Jurkat, Clone E6-1 (cell line): ENCODE data around the gene KMT2D.

Source experiments
- DNase-seq: peaks from one replicate; pipeline ENCODE4 v3.0.0-alpha.2; 2011; ENCODE audit warnings: low read depth, low spot score
- H3K4me3 ChIP-seq: 2 replicates; pipeline ENCODE4 v1.5.1; 2011; ENCODE audit warnings: mild to moderate bottlenecking, low read length, control low read depth, moderate library complexity

KMT2D gene

DNA sequence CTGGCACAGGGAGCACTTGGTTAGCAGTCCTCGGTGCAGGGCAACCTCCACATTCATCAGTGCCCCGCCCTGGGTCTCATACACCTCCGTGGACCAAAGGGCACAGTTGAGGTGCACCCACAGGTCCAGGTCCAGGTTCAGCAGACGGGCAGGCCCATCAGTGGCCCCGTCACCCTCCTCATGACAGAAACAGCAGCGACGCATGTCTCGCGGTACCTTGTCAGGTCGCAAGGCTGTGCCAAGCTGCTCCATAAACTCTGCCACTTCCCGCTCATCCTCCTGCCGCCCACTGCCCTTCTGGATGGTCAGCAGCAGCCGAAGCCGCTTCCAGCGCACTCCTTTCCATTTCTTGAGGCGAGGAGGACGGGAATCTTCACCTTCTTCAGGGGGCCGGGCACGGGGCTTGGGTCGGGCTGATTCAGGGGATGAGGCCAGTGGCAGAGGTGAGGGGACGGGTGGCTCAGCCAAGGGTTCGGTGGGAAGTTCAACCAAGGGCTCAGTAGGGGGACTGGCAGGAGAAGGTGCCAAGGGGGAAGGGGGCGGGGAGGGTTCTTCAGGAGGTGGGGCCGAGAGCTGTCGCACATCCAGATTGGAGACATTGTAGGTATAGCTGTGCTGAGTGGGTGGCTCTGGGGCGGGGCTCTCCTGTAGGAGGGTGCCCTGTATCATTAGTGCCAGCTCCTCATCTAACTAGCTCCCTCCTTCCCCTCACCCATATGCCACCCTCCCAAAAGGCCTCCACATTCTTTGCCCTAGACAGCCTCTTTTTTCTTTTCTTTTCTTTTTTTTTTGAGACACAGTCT lies 33.7 kb downstream of the KMT2D start:
- H3K4me3 ChIP-seq: no peak overlapping the region
- no peak for DNase-seq

DNA sequence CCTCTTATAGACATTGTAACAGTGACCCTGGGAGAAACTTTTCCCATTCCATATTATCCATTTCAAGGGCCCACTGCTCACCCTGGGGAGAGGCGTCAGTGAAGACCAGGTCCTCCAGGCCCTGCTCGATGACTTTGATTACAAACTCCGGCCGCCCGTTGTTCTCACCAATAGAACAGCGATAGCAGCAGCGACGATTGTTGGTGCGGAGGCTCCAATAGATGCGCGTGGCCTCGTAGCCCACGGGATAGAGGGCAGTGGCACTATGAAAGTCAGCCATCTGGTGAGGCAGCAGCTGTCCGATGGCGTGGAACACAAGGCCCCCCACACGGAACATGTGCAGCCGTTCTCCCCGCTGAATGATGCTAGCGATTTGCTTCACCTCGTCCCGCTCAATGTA lies 34.5 kb downstream of the KMT2D start:
- DNase-seq: no peak
- H3K4me3 ChIP-seq: no peak overlapping the region

- no peak overlapping the region for H3K4me3 ChIP-seq
- no peak for DNase-seq
Measured at GRCh38 chr12:49025463-49025862, 35.1 kb downstream of the KMT2D start.

DNA sequence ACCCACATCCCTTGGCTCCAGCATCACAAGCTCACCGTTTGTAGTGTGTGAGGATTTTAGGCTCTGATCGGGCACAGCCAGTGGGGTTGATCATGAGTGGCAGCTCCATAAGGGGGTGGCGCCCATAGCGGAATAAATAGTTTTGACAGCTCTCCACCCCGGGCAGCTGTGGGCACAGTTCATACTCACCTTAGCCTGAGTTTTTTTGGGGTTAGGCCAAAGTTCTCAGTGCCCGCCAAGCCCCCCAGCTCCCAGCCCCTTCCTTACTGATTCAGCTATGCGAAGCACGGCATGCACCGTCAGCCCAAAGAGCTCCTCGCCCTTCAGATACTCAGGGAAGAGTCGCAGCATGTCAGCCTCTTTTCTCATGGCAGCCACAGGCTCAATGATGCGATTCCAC lies 36.1 kb downstream of the KMT2D start:
- H3K4me3 ChIP-seq: no peak overlapping the region
- DNase-seq: no peak

DNA sequence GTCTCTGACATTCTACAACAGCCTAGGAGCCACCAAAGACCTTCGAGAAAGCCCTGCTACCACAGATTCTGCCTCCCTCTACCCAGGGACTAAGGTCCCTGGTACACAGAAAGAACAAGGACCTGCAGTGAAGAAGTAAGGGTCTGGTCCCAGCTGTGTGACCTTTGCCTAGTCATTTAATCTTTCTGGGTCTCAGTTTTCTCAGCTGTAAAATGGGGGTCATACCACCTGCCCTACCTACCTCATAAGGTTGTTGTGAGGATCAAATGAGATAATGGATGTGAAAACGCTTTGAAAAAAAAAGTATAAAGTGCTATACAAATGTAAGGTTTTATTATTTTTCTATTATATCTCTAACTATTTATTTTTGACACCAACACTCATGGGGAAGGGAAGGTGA lies 36.8 kb downstream of the KMT2D start:
- no peak for DNase-seq
- no peak overlapping the region for H3K4me3 ChIP-seq

DNA sequence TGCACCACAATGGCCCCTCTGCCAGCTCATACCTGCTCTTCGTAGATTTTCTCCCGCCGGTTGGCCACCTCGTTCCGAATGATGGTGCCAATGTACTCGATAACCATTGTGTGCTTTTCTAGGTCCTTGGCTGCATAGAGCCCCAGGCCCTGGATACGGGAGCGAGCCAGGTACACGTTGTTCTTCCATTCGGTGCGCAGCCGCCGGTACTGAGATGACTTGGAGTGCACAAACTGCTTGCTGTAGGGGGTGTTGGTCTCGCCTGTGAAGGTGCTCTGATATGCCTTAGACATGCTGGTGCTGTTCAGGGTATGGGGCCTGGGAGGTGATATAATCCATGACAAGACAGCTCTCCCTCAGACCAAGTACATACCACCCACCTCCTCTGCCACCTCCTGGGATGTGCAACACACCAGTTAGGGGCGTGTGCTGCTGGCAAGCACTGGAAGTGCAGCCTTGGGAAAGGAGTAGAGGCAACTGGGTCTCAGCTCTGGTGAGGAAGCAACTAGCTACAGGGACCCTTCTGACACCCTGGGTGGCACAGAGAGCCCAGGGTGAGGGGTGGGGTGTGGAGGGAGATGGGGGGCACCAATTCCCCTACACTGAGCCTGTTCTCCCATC lies 37.9 kb downstream of the KMT2D start:
- DNase-seq: no peak
- no peak overlapping the region for H3K4me3 ChIP-seq

DNA sequence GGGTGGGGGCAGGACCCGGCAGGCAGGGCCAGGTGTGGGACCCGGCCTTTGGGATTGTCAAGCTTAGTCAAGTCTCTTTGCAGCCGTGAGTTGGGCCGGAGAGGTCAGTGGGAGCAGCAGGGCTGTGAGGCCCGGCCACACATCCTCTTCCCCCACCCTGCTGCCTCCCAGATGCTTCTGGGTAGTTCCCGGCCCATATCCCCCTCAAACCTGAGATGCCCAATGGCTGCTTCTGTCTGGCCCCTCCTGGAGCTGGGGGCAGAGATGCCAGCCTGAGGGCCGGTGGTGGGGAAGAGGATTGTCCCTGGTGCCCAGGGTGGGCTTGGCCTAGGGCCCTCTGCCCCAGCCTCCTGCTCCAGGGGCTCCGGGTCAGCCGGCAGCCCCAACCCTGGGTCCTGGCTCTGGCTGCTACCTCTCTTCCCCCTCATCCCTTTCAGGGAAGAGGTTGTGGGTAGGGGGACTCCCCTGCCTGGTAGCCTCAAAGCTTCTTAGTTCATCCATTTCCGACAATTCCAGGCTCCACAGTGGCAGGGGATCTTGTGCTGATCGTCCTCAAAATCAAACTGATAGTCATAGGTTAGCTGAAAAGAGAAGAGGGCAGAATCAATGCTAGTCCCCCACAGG lies 39.2 kb downstream of the KMT2D start:
- no peak overlapping the region for H3K4me3 ChIP-seq
- DNase-seq: no peak

DNA sequence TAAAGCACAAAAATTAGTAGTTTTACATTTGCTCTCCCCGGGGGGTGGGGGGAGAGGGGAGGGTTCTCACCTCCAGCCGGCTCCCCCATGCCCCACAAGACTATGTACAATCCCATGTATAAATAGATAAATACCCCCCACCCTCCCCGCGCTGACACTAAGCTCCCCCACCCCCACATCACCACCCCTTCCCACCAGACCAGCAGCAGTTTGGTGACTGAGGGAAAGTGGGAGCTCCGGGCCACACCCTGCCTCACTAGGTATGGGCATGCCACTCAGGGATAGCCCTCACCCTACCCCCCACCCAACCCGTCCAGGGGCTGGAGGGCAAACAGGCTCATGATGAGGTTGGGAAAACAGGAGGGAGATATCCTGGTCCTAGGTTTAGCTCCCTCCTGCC lies 40.2 kb downstream of the KMT2D start:
- H3K4me3 ChIP-seq: no peak overlapping the region

DNA sequence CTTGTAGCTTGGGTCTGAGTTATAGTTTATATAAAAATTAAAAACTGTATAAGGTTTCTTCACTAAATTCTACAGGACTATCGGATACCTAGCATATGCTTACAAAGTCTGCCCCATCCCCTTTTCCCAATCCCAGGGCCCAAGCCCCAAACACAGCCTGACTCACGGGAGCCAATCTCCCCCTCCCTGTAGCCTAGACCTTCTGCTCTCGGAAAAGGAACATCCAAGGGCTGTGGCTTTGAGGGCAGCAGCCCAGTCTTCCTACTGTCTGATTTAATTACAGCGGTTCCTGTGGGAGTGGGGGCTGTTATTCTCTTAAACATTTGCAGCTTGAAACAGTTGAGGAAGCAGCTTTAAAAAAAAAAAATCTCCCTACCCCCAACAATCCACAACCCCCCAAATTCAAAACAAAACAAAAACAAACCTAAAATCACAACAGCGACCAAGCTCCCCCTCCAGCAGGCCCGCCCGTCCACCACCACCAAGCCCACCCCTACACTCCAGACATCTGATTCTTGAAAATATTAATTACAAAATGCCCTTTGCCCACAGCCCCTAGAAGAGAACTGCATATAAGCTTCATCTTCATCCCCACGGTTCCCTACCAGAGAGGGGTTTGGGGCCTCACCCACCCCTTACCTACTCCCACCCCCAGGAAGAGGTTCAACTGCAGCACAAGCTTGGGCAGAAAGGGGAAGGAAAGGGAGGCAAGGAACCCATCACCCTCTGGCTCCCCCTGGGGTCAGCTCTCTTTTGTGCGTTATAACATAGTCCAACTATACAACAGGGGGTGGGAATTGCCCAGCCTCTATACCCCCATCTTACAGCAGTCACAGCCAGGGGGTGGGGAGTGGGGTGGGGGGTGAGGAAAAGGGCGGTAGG lies 40.9 kb downstream of the KMT2D start:
- peak; percentile 43 for DNase-seq
- peak overlapping the region; percentile 92 for H3K4me3 ChIP-seq

More for the DNA sequence above, 40.2 kb downstream of the KMT2D start:
- no peak for DNase-seq

GRCh38 chr12:49019120-49019430 lies 41.5 kb downstream of the KMT2D start:
- DNase-seq: no peak
- H3K4me3 ChIP-seq: peak overlapping the region; percentile 92

DNA sequence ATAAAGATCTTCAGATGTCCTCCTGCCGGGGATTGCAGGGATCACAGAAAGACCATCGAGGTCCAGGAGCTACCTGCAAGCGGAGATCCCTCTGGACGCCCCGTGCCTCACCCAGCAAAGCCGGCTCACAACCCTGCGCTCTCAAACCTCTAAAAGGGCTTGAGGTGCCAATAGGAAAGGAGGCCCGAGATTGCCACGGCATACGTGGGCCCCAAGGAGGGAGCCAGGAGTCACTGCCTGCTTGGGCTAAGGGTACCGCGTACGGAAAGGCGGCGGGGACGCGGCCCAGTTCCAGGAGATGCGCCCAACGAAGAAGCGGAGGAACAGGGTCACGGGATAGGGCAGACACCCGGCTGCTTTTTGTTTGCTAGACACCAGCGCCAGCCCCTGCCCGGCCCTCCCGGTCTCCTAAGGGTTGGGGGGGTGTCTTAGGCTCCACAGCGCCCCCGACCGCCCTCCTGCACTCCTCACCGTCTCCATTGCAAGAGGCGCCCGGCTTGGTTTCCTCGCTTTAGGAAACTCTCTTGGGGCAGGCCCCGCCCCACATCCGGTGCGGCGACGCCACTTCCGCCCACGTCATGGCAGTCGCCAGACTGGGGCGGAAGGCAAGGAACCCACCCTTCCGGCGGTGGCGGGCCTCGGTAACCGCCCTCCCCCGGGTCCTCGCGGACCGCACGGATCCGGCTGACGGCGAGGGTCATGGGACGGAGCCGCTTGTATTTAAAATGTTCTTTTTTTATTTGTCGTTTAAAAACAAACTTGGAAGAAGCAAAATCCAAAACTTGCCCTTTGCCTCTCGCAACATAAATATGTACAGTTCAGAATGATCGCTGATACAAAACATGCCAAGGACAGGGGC lies 42.1 kb downstream of the KMT2D start, which contains the start of gene PRKAG1:
PRKAG1 (minus strand) TSS at position 516 of the 859 bp plus-strand sequence; CDS start at position 480, 36 bp downstream.
- DNase-seq: peak; percentile 94
- H3K4me3 ChIP-seq: peak within 1 kb of the TSS; percentile 92

- DNase-seq: no peak
- H3K4me3 ChIP-seq: peak overlapping the region; percentile 92
Measured at GRCh38 chr12:49017891-49018260, 42.7 kb downstream of the KMT2D start.

DNA sequence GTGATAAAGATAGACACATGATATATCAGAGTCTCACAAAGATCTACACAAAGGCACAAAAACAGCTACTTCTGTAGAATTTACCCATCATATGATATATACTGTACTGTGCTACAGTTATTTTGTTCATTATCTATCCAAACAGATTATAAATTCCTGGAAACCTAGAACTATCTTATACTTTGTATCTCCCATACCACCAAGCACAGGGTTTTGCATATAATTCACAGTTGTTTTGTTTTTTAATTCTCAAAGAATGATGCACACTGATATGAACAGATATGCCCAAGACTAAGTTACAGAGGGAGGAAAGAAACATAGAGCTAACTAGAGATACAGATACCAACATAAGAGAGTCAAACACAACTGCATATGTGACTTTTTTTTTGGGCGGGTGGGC lies 45.4 kb downstream of the KMT2D start:
- DNase-seq: no peak

GRCh38 chr12:49014547-49014946 lies 46.0 kb downstream of the KMT2D start:
- no peak for DNase-seq

More for the DNA sequence above, 45.4 kb downstream of the KMT2D start:
- no peak overlapping the region for H3K4me3 ChIP-seq

DNA sequence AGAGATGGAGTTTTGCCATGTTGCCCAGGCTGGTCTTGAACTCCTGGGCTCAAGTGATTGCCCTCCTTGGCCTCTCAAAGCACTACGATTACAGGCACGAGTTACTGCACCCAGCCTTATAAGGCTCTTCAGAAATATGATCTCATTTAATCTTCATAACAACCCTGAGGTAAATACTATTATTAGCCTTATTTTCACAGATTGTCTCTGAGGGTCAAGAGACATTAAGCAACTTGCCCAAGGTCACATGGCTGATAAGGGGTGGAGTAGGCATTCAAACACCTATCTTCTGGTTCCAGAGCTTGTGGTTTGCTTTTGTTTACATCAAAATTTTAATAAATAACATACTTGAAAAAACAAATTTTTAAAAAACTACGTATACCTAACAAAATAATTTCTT lies 47.2 kb downstream of the KMT2D start:
- H3K4me3 ChIP-seq: no peak overlapping the region

More at GRCh38 chr12:49014547-49014946, 46.0 kb downstream of the KMT2D start:
- no peak overlapping the region for H3K4me3 ChIP-seq

GRCh38 chr12:49012739-49013138 lies 47.9 kb downstream of the KMT2D start:
- no peak for DNase-seq
- no peak overlapping the region for H3K4me3 ChIP-seq

More for the DNA sequence above, 47.2 kb downstream of the KMT2D start:
- DNase-seq: no peak
